ENCODE measurements around the gene DIPK1C. TPM values are rescaled to one million over a fixed set of nuclear protein-coding genes. Genes with fewer than 3 reads are reported as not detected.

DIPK1C gene
- total RNA-seq, 1 donor from 2014 or later: not detected

GRCh38 chr18:74463983-74464382 is 6.9 kb upstream of the DIPK1C start:
- Mint-ChIP-seq H3K9me3 (ENCODE audit: low read depth) (no peaks in the 10 kb centered on the region), H3K4me3 (ENCODE audit: unreplicated experiment) (no peak overlapping the region), H3K4me1 (ENCODE audit: low read depth) (no peaks in the 10 kb centered on the region), H3K36me3 (ENCODE audit: low read depth) (no peaks in the 10 kb centered on the region), H3K27me3 (ENCODE audit: low read depth) (peaks cover 30% of the 10 kb centered on the region), H3K27ac (ENCODE audit: unreplicated experiment) (no peak overlapping the region)
- TF ChIP-seq, protein P1, sequence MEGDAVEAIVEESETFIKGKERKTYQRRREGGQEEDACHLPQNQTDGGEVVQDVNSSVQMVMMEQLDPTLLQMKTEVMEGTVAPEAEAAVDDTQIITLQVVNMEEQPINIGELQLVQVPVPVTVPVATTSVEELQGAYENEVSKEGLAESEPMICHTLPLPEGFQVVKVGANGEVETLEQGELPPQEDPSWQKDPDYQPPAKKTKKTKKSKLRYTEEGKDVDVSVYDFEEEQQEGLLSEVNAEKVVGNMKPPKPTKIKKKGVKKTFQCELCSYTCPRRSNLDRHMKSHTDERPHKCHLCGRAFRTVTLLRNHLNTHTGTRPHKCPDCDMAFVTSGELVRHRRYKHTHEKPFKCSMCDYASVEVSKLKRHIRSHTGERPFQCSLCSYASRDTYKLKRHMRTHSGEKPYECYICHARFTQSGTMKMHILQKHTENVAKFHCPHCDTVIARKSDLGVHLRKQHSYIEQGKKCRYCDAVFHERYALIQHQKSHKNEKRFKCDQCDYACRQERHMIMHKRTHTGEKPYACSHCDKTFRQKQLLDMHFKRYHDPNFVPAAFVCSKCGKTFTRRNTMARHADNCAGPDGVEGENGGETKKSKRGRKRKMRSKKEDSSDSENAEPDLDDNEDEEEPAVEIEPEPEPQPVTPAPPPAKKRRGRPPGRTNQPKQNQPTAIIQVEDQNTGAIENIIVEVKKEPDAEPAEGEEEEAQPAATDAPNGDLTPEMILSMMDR (IDR thresholded peaks at IDR 0.05): no peak
- DNase-seq (ENCODE audit: low spot score): no peak

GRCh38 chr18:74463254-74463653 is 6.1 kb upstream of the DIPK1C start:
- H3K27ac Mint-ChIP-seq (ENCODE audit: unreplicated experiment): no peak overlapping the region
- H3K27me3 Mint-ChIP-seq (ENCODE audit: low read depth): peaks cover 34% of the 10 kb centered on the region
- H3K9me3 Mint-ChIP-seq (ENCODE audit: low read depth): no peaks in the 10 kb centered on the region
- no peaks in the 10 kb centered on the region for H3K4me1 Mint-ChIP-seq (ENCODE audit: low read depth)
- no peak for DNase-seq (ENCODE audit: low spot score)
- no peak overlapping the region for H3K4me3 Mint-ChIP-seq (ENCODE audit: unreplicated experiment)
- no peaks in the 10 kb centered on the region for H3K36me3 Mint-ChIP-seq (ENCODE audit: low read depth)
- TF ChIP-seq, protein P1 (IDR thresholded peaks at IDR 0.05): no peak

DNA sequence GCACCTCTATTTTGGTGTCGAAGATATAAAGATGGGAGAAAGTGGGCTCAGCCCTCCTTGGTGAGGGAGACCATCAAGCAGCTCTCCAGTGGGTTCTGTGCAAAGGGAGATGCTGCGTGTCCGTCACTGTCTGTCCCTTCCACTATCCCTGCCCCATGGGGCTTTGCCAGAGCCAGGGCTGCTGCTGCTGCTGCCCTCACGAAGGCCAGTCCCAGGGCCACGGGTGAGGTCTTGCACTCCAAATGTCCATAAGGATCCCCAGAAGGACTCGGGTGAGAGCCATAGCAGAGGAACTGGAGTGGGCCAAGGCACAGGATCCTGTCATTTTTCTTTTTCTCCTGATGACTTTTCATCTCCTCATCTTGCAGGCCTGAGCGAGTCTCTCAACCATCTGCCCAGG is 3.7 kb upstream of the DIPK1C start:
- TF ChIP-seq, protein P1 (IDR thresholded peaks at IDR 0.05): no peak
- peaks cover 47% of the 10 kb centered on the region for H3K27me3 Mint-ChIP-seq (ENCODE audit: low read depth)
- H3K36me3 Mint-ChIP-seq (ENCODE audit: low read depth): no peaks in the 10 kb centered on the region
- H3K9me3 Mint-ChIP-seq (ENCODE audit: low read depth): no peaks in the 10 kb centered on the region
- no peak overlapping the region for H3K4me3 Mint-ChIP-seq (ENCODE audit: unreplicated experiment)
- H3K4me1 Mint-ChIP-seq (ENCODE audit: low read depth): peaks cover 3% of the 10 kb centered on the region
- DNase-seq (ENCODE audit: low spot score): no peak
- H3K27ac Mint-ChIP-seq (ENCODE audit: unreplicated experiment): no peak overlapping the region

GRCh38 chr18:74459889-74460288 is 2.8 kb upstream of the DIPK1C start:
- Mint-ChIP-seq H3K9me3 (ENCODE audit: low read depth) (no peaks in the 10 kb centered on the region), H3K36me3 (ENCODE audit: low read depth) (no peaks in the 10 kb centered on the region), H3K4me3 (ENCODE audit: unreplicated experiment) (no peak overlapping the region), H3K4me1 (ENCODE audit: low read depth) (peaks cover 3% of the 10 kb centered on the region), H3K27me3 (ENCODE audit: low read depth) (peaks cover 53% of the 10 kb centered on the region), H3K27ac (ENCODE audit: unreplicated experiment) (no peak overlapping the region)
- no peak for DNase-seq (ENCODE audit: low spot score)
- TF ChIP-seq, protein P1 (IDR thresholded peaks at IDR 0.05): peak; percentile 39

DNA sequence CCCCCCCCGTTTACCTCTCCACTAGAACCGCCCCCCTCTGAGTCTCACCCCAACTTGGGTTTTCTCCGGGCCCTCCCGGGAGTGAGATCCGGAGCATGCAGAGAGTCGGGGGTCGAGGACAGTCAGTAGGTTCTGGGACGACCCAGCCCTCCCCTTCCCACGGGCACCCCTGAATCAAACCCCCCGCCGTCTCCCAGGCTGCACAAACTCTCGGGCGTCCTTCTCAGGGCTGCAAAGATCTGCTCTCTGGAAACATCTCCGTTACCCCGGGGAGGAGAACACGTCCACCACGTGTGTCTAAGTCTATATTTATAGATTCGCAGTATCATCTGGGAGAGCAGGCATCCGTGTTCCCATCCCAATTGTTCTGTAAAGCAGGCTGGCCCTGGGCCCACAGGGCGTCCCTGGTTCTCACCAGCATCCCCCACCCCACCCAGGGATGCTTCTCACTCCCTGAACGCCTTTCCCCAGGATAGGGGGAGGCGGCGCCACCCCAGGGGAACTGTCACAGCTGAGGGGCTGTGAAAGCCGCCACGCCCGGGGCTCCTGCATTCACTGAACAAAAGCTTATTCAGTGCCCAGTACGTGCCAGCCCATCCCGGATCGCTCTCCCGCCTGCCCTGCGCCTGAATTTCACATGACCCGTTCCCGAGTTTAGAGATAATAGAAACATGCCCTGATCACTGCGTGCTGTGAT is 765 bp upstream of the DIPK1C start:
- H3K9me3 Mint-ChIP-seq (ENCODE audit: low read depth): no peaks in the 10 kb centered on the region
- H3K4me3 Mint-ChIP-seq (ENCODE audit: unreplicated experiment): peak overlapping the region; percentile 38
- peaks cover 3% of the 10 kb centered on the region for H3K4me1 Mint-ChIP-seq (ENCODE audit: low read depth)
- H3K27ac Mint-ChIP-seq (ENCODE audit: unreplicated experiment): no peak overlapping the region
- no peaks in the 10 kb centered on the region for H3K36me3 Mint-ChIP-seq (ENCODE audit: low read depth)
- no peak for DNase-seq (ENCODE audit: low spot score)
- TF ChIP-seq, protein P1 (IDR thresholded peaks at IDR 0.05): no peak
- peaks cover 62% of the 10 kb centered on the region for H3K27me3 Mint-ChIP-seq (ENCODE audit: low read depth)
